GM21576 (cell line): ENCODE results near the gene NDUFA12.
"Not testable (repeated sequence)": the region's sequence is repeated elsewhere in the genome, so short reads cannot be mapped to it uniquely, and the experiment has no call there.

Experiments used
- ATAC-seq: cut with Tn5 transposase; IDR thresholded peaks from one replicate; pipeline ENCODE4 v1.9.1; 2021; ENCODE audit warnings: mild to moderate bottlenecking, moderate library complexity; ENCODE audit not compliant: unreplicated experiment

NDUFA12 gene

GRCh38 chr12:95003213-95003920 lies at the start of gene NDUFA12:
NDUFA12 (minus strand) TSS chr12:95003697; CDS start chr12:95003680, 17 bp downstream.
- peak; percentile 99 for ATAC-seq

GRCh38 chr12:95051241-95051640 lies 47.7 kb upstream of the NDUFA12 start:
- no peak for ATAC-seq

- ATAC-seq, result no peak
Observed at GRCh38 chr12:95037906-95038305, 34.4 kb upstream of the NDUFA12 start.

GRCh38 chr12:95034750-95035149 lies 31.3 kb upstream of the NDUFA12 start:
- no peak for ATAC-seq

- ATAC-seq, result no peak
Observed at GRCh38 chr12:95022477-95022876, 19.0 kb upstream of the NDUFA12 start.

GRCh38 chr12:95017482-95017881 lies 14.0 kb upstream of the NDUFA12 start:
- no peak for ATAC-seq

GRCh38 chr12:95016120-95016519 lies 12.6 kb upstream of the NDUFA12 start:
- no peak for ATAC-seq

- ATAC-seq, result no peak
Observed at GRCh38 chr12:95014554-95014953, 11.1 kb upstream of the NDUFA12 start.

- ATAC-seq, result no peak
Observed at GRCh38 chr12:95006206-95006605, 2.7 kb upstream of the NDUFA12 start.

GRCh38 chr12:95004610-95005009 lies 1.1 kb upstream of the NDUFA12 start:
- ATAC-seq, result no peak

- no peak for ATAC-seq
Observed at GRCh38 chr12:95003921-95004272, 400 bp upstream of the NDUFA12 start.

GRCh38 chr12:95002754-95003153 lies 743 bp downstream of the NDUFA12 start:
- no peak for ATAC-seq

GRCh38 chr12:94998326-94998725 lies 5.2 kb downstream of the NDUFA12 start:
- ATAC-seq, result no peak

- no peak for ATAC-seq
Observed at GRCh38 chr12:94997726-94998125, 5.8 kb downstream of the NDUFA12 start.

- ATAC-seq, result no peak
Observed at GRCh38 chr12:94997061-94997460, 6.4 kb downstream of the NDUFA12 start.

- no peak for ATAC-seq
Observed at GRCh38 chr12:94994312-94994711, 9.2 kb downstream of the NDUFA12 start.

GRCh38 chr12:94993855-94994254 lies 9.6 kb downstream of the NDUFA12 start:
- not testable (repeated sequence) for ATAC-seq

GRCh38 chr12:94990222-94990621 lies 13.3 kb downstream of the NDUFA12 start:
- ATAC-seq, result no peak

GRCh38 chr12:94988471-94988870 lies 15.0 kb downstream of the NDUFA12 start:
- no peak for ATAC-seq

- ATAC-seq, result no peak
Observed at GRCh38 chr12:94987801-94988200, 15.7 kb downstream of the NDUFA12 start.

GRCh38 chr12:94987076-94987669 lies 16.3 kb downstream of the NDUFA12 start:
- ATAC-seq, result no peak

GRCh38 chr12:94985099-94985498 lies 18.4 kb downstream of the NDUFA12 start:
- not testable (repeated sequence) for ATAC-seq

- no peak for ATAC-seq
Observed at GRCh38 chr12:94983321-94983720, 20.2 kb downstream of the NDUFA12 start.
